AG09319 (cell line): ENCODE data around the gene TMEM115.

Experiments used
- DNase-seq: peaks from one replicate; pipeline ENCODE4 v3.0.0-alpha.2; 2010; ENCODE audit warnings: low read depth; ENCODE audit errors: extremely low read depth
- CTCF ChIP-seq: IDR thresholded peaks from 2 replicates; pipeline ENCODE4 v1.5.1; 2011; ENCODE audit warnings: low read depth, mild to moderate bottlenecking, inconsistent platforms, low read length, moderate library complexity

TMEM115 gene

DNA sequence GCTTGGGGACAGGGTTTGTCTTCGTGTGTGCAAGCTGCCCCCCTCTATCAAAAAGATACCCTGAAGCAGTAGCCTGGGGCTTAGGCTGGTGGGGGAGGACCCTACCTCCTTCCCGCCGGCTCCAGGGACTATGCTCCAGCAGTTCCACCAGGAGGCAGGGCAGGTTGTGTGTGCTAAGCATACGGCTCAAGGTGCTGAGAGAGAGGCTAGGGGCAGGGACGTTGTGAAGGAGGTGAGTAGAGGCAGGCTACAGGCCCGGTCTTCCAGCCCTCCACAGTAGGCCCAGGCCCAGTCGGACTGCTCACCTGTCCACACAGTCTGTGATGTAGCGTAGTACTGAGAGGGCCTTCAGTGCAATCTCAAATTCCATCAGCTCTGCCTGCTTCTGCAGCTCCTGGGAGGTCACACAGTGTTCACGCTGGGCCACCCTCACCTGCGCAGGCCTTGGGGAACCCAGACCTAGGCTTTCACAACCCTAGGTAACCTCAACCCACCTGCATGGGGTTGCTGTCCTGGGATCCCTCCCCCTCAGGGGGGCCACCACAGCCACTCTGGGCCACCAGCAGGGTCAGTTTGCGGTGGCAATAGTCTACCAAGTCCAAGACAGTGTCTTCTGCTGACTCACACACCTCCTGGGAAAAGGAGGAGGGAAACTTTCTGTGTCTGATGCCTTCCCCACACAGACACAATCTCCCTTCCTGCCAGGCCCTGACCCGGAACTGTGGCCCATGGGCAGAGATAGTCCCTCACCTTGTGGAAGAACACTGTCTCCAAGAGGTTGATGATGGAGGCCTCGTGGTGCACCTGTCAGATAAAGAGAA is 16.3 kb downstream of the TMEM115 start:
- TF ChIP-seq CTCF, result no peak
- DNase-seq, result no peak

GRCh38 chr3:50341996-50342650 is 17.2 kb downstream of the TMEM115 start:
- TF ChIP-seq CTCF, result no peak
- no peak for DNase-seq

GRCh38 chr3:50341537-50341936 is 17.8 kb downstream of the TMEM115 start:
- DNase-seq, result no peak
- no peak for TF ChIP-seq CTCF

DNA sequence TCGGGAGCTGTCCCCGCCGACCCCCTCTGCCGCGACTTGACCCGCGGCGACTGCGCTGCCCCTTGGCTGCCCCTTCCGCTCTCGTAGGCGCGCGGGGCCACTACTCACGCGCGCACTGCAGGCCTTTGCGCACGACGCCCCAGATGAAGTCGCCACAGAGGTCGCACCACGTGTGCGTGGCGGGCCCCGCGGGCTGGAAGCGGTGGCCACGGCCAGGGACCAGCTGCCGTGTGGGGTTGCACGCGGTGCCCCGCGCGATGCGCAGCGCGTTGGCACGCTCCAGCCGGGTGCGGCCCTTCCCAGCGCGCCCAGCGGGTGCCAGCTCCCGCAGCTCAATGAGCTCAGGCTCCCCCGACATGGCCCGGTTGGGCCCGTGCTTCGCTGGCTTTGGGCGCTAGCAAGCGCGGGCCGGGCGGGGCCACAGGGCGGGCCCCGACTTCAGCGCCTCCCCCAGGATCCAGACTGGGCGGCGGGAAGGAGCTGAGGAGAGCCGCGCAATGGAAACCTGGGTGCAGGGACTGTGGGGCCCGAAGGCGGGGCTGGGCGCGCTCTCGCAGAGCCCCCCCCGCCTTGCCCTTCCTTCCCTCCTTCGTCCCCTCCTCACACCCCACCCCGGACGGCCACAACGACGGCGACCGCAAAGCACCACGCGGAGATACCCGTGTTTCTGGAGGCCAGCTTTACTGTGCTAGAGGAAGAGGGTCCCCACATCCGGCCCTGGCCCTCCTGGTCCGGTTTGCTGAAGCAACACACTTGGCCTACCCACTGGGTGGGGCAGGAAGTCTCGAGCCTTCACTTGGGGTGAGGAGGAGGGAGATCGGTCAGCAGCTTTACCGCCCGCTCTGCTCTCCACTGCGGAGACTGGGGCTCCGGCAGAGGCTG is 18.6 kb downstream of the TMEM115 start, which contains the start of gene RASSF1:
Gene RASSF1 (minus strand): TSS at position 389 of the 882 bp plus-strand sequence. CDS start 31 bp downstream, at position 358.
- TF ChIP-seq CTCF, result no peak
- no peak for DNase-seq

- no peak for TF ChIP-seq CTCF
- no peak for DNase-seq
Measured at GRCh38 chr3:50340147-50340447, 19.2 kb downstream of the TMEM115 start.

- DNase-seq, result no peak
Measured at GRCh38 chr3:50339485-50340146, 19.7 kb downstream of the TMEM115 start.

More at GRCh38 chr3:50339485-50340146, 19.7 kb downstream of the TMEM115 start:
- TF ChIP-seq CTCF, result no peak
